Frontal cortex (tissue), 4 donors: ENCODE results near the gene KRT86. TPM values are rescaled to one million over a fixed set of nuclear protein-coding genes. Genes with fewer than 3 reads are reported as not detected.
"Not testable (repeated sequence)": the region's sequence is repeated elsewhere in the genome, so short reads cannot be mapped to it uniquely, and the experiment has no call there.

Experiments used
- DNase-seq, 2 donors: peaks; one replicate each; pipeline ENCODE4 v3.0.0; 2012; ENCODE audit warnings: low spot score in 2 of 2
- FAIRE-seq: peaks from 2 replicates; lab custom pipeline; 2012; peaks lifted over from hg19 to GRCh38; lab: Jason Lieb, UNC
- total RNA-seq: library from RNA; depleted of rRNA; stranded (reverse); fragments of >200 nt; gene quantifications from one replicate; pipeline ENCODE4 v1.2.3, GENCODE V29; 2014
- donor health status: control.
- donor health status: control.
- donor health status: control.

Gene KRT86
- total RNA-seq, 1 donor from 2014 or later, result under 0.01 TPM

GRCh38 chr12:52307836-52308805, 33.7 kb downstream of the KRT86 start:
- no peak for FAIRE-seq
- DNase-seq, result peak; percentile 59 to 72

GRCh38 chr12:52308806-52309425, 34.5 kb downstream of the KRT86 start:
- FAIRE-seq, result no peak

GRCh38 chr12:52310622-52311284, 36.3 kb downstream of the KRT86 start:
- FAIRE-seq, result no peak
- no peak for DNase-seq

More at GRCh38 chr12:52308806-52309425, 34.5 kb downstream of the KRT86 start:
- no peak for DNase-seq

- no peak for DNase-seq
- FAIRE-seq, result no peak
Observed at GRCh38 chr12:52311285-52311648, 36.8 kb downstream of the KRT86 start.

- FAIRE-seq (no peak), DNase-seq (no peak)
Observed at GRCh38 chr12:52312086-52312485, 37.6 kb downstream of the KRT86 start.

GRCh38 chr12:52313461-52313860, 39.0 kb downstream of the KRT86 start:
- DNase-seq (no peak), FAIRE-seq (no peak)

- FAIRE-seq (no peak), DNase-seq (no peak)
Observed at GRCh38 chr12:52313926-52314325, 39.5 kb downstream of the KRT86 start.

- DNase-seq (no peak), FAIRE-seq (no peak)
Observed at GRCh38 chr12:52314511-52314910, 40.1 kb downstream of the KRT86 start.

- not testable (repeated sequence) for DNase-seq, FAIRE-seq
Observed at GRCh38 chr12:52315721-52316120, 41.3 kb downstream of the KRT86 start.

- DNase-seq, result no peak
- FAIRE-seq, result no peak
Observed at GRCh38 chr12:52316290-52316689, 41.8 kb downstream of the KRT86 start.

- DNase-seq (no peak), FAIRE-seq (no peak)
Observed at GRCh38 chr12:52316701-52317100, 42.3 kb downstream of the KRT86 start.

GRCh38 chr12:52317468-52318052, 43.1 kb downstream of the KRT86 start:
- FAIRE-seq, result no peak
- DNase-seq, result no peak

GRCh38 chr12:52318241-52318990, 44.0 kb downstream of the KRT86 start:
- FAIRE-seq (no peak), DNase-seq (no peak)

- DNase-seq (no peak), FAIRE-seq (no peak)
Observed at GRCh38 chr12:52319097-52319496, 44.7 kb downstream of the KRT86 start.

GRCh38 chr12:52320784-52321400, 46.4 kb downstream of the KRT86 start, which contains the start of gene KRT83:
KRT83 (minus strand) TSS chr12:52321398; CDS start chr12:52321335, 63 bp downstream.
- DNase-seq, result no peak

GRCh38 chr12:52321418-52321817, 47.0 kb downstream of the KRT86 start:
- DNase-seq (no peak), FAIRE-seq (no peak)

More at GRCh38 chr12:52320784-52321400, 46.4 kb downstream of the KRT86 start, which contains the start of gene KRT83:
- no peak for FAIRE-seq

GRCh38 chr12:52322069-52322468, 47.6 kb downstream of the KRT86 start:
- no peak for FAIRE-seq

GRCh38 chr12:52323001-52323400, 48.6 kb downstream of the KRT86 start:
- DNase-seq (no peak), FAIRE-seq (no peak)

More at GRCh38 chr12:52322069-52322468, 47.6 kb downstream of the KRT86 start:
- no peak for DNase-seq
